22Rv1 (cell line): ENCODE data around the gene SCNN1A.

Experiments
- H3K27ac ChIP-seq: fragments of 450-650 bp; 2 replicates; pipeline ENCODE4 v1.5.1; 2017
- CTCF ChIP-seq: fragments of 450-650 bp; IDR thresholded peaks from 2 replicates; pipeline ENCODE4 v1.5.1; 2017; ENCODE audit warnings: mild to moderate bottlenecking
- ZFX ChIP-seq: fragments of 450-650 bp; IDR thresholded peaks from 2 replicates; pipeline ENCODE4 v1.6.1; 2017; ENCODE audit warnings: antibody characterized with exemption, borderline replicate concordance

Gene SCNN1A

GRCh38 chr12:6323340-6323994, 51.9 kb downstream of the SCNN1A start:
- no peak for TF ChIP-seq ZFX
- TF ChIP-seq CTCF = peak; percentile 83
- peak overlapping the region; percentile 79 for H3K27ac ChIP-seq

- TF ChIP-seq CTCF = no peak
- TF ChIP-seq ZFX = no peak
- H3K27ac ChIP-seq = peak overlapping the region; percentile 79
Observed at GRCh38 chr12:6322969-6323339, 52.4 kb downstream of the SCNN1A start.

- H3K27ac ChIP-seq = peak overlapping the region; percentile 79
- TF ChIP-seq CTCF (no peak), ZFX (no peak)
Observed at GRCh38 chr12:6322352-6322751, 53.0 kb downstream of the SCNN1A start.

- TF ChIP-seq ZFX (no peak), CTCF (no peak)
- H3K27ac ChIP-seq = peak overlapping the region; percentile 79
Observed at GRCh38 chr12:6321905-6322304, 53.5 kb downstream of the SCNN1A start.

- peak overlapping the region; percentile 35 for H3K27ac ChIP-seq
- no peak for TF ChIP-seq CTCF
- no peak for TF ChIP-seq ZFX
Observed at GRCh38 chr12:6319446-6319845, 55.9 kb downstream of the SCNN1A start.

- no peak for TF ChIP-seq CTCF
- H3K27ac ChIP-seq = no peak overlapping the region
Observed at GRCh38 chr12:6318440-6318879, 56.9 kb downstream of the SCNN1A start.

- TF ChIP-seq CTCF = no peak
- TF ChIP-seq ZFX = no peak
- no peak overlapping the region for H3K27ac ChIP-seq
Observed at GRCh38 chr12:6317693-6318439, 57.5 kb downstream of the SCNN1A start.
